Fibroblast of lung (primary cell): ENCODE measurements around the gene LIN28A.

ENCODE experiments used
- CTCF ChIP-seq, 2 donors: IDR thresholded peaks in 1 of 2; conservative IDR thresholded peaks in 1 of 2; 1 replicate in 1 of 2; 2 replicates in 1 of 2; pipeline ENCODE4 v1.5.1; 2011 to 2012; ENCODE audit warnings: low read length in 2 of 2, control low read depth in 1 of 2, inconsistent platforms in 1 of 2, low read depth in 1 of 2, mild to moderate bottlenecking in 1 of 2
- EZH2 ChIP-seq: IDR thresholded peaks from 2 replicates; pipeline ENCODE4 v1.5.1; 2012; ENCODE audit warnings: low read length, control low read depth, mild to moderate bottlenecking; ENCODE audit errors: missing control alignments

GRCh38 chr1:26476958-26477357 lies 66.3 kb downstream of the LIN28A start:
- TF ChIP-seq CTCF (conservative IDR thresholded peaks at IDR 0.05 in 1 of 2, IDR thresholded peaks at IDR 0.05 in 1 of 2; ENCODE audit: low read depth in 1 of 2, low read length in 2 of 2) (no peak), EZH2 (no peak)
